Measurements from ENCODE around the gene PHYH.
"Not testable (repeated sequence)": the region's sequence is repeated elsewhere in the genome, so short reads cannot be mapped to it uniquely, and the experiment has no call there.

PHYH gene

GRCh38 chr10:13319166-13319565 lies 19.3 kb upstream of the PHYH start:
- no peak for DNase-seq

GRCh38 chr10:13317474-13317873 lies 17.6 kb upstream of the PHYH start:
- DNase-seq, result no peak

- DNase-seq, result no peak
Measured at GRCh38 chr10:13316635-13317311, 16.9 kb upstream of the PHYH start.

GRCh38 chr10:13315361-13315760 lies 15.5 kb upstream of the PHYH start:
- no peak for DNase-seq

- no peak for DNase-seq
Measured at GRCh38 chr10:13311177-13311575, 11.3 kb upstream of the PHYH start.

- DNase-seq, result no peak
Measured at GRCh38 chr10:13310518-13311176, 10.8 kb upstream of the PHYH start.

- no peak for DNase-seq
Measured at GRCh38 chr10:13309792-13310191, 9.9 kb upstream of the PHYH start.

GRCh38 chr10:13308096-13308495 lies 8.2 kb upstream of the PHYH start:
- no peak for DNase-seq

- no peak for DNase-seq
Measured at GRCh38 chr10:13306103-13306502, 6.2 kb upstream of the PHYH start.

- no peak for DNase-seq
Measured at GRCh38 chr10:13302821-13303555, 3.1 kb upstream of the PHYH start.

GRCh38 chr10:13298748-13299436 lies 972 bp downstream of the PHYH start:
- DNase-seq, result no peak

GRCh38 chr10:13296476-13296875 lies 3.4 kb downstream of the PHYH start:
- no peak for DNase-seq

- no peak for DNase-seq
Measured at GRCh38 chr10:13294784-13295183, 5.1 kb downstream of the PHYH start.

GRCh38 chr10:13291821-13292773 lies 7.8 kb downstream of the PHYH start:
- DNase-seq, result no peak

- DNase-seq, result no peak
Measured at GRCh38 chr10:13291061-13291460, 8.8 kb downstream of the PHYH start.

GRCh38 chr10:13284050-13284449 lies 15.8 kb downstream of the PHYH start:
- DNase-seq, result no peak

- not testable (repeated sequence) for DNase-seq
Measured at GRCh38 chr10:13282348-13282747, 17.5 kb downstream of the PHYH start.

GRCh38 chr10:13276749-13277365 lies 23.0 kb downstream of the PHYH start:
- no peak for DNase-seq

- not testable (repeated sequence) for DNase-seq
Measured at GRCh38 chr10:13276146-13276545, 23.7 kb downstream of the PHYH start.

GRCh38 chr10:13272164-13272571 lies 27.7 kb downstream of the PHYH start:
- DNase-seq, result no peak

- DNase-seq, result peak; percentile 20
Measured at GRCh38 chr10:13271552-13272163, 28.2 kb downstream of the PHYH start.
